GM20000 (cell line): ENCODE data around the gene ADAT3.
"Not testable (repeated sequence)": the region's sequence is repeated elsewhere in the genome, so short reads cannot be mapped to it uniquely, and the experiment has no call there.

Experiments
- DNase-seq: peaks from one replicate; pipeline ENCODE4 v3.0.0; 2012; ENCODE audit warnings: low spot score
- CTCF ChIP-seq: IDR thresholded peaks from 2 replicates; pipeline ENCODE4 v1.5.1; 2012; ENCODE audit warnings: mild to moderate bottlenecking, control low read depth; ENCODE audit errors: extremely low read depth, missing control alignments

Gene ADAT3

GRCh38 chr19:1868971-1869370 lies 36.2 kb upstream of the ADAT3 start:
- no peak for TF ChIP-seq CTCF
- DNase-seq: no peak

- no peak for TF ChIP-seq CTCF
- no peak for DNase-seq
These were observed 34.0 kb upstream of the ADAT3 start for GRCh38 chr19:1871140-1871597.

- no peak for DNase-seq
- TF ChIP-seq CTCF: no peak
These were observed 33.6 kb upstream of the ADAT3 start for GRCh38 chr19:1871630-1872029.

GRCh38 chr19:1872807-1873523 lies 32.2 kb upstream of the ADAT3 start:
- no peak for DNase-seq
- no peak for TF ChIP-seq CTCF

- TF ChIP-seq CTCF: no peak
- no peak for DNase-seq
These were observed 31.4 kb upstream of the ADAT3 start for GRCh38 chr19:1873524-1874473.

- no peak for TF ChIP-seq CTCF
- no peak for DNase-seq
These were observed 30.5 kb upstream of the ADAT3 start for GRCh38 chr19:1874554-1875185.

GRCh38 chr19:1875265-1875645 lies 29.9 kb upstream of the ADAT3 start:
- DNase-seq: not testable (repeated sequence)
